Left lobe of liver (tissue), 2 donors: ENCODE measurements around the gene UBE2K. TPM values are rescaled to one million over a fixed set of nuclear protein-coding genes. Genes with fewer than 3 reads are reported as not detected.
"Not testable (repeated sequence)": the region's sequence is repeated elsewhere in the genome, so short reads cannot be mapped to it uniquely, and the experiment has no call there.

Experiments used
- ATAC-seq: fragments of 200-7000 bp; cut with Tn5 transposase; one replicate; pipeline ENCODE4 v1.9.1; 2020; ENCODE audit warnings: mild to moderate bottlenecking, moderate library complexity
- DNase-seq: peaks from one replicate; pipeline ENCODE4 v3.0.0-alpha.2; 2020; ENCODE audit warnings: low spot score
- total RNA-seq: library from RNA; stranded (reverse); gene quantifications from one replicate; pipeline ENCODE4 v1.2.1, GENCODE V29; 2021
- donor health status: DM: no; HTN: no; CAD: no; lungs with moderate emphysema.
- donor health status: DM: no; HTN: yes; CAD: no.

Gene UBE2K
- total RNA-seq, 1 donor from 2014 or later = 43.4 TPM

DNA sequence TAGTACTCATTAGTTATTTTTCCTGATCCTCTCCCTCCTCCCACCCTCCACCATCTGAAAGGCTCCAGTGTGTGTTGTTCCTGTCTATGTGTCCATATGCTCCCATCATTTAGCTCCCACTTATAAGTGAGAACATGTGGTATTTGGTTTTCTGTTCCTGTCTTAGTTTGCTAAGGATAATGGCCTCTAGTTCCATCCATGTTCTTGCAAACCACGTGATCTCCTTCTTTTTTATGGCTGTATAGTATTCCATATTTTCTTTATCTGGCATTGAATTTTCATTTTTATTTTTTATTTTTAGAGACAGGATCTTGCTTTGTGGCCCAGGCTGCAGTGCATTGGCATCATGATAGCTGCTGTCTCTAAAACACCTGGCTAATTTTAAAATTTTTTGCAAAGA lies 11.9 kb upstream of the UBE2K start:
- DNase-seq (no peak), ATAC-seq (no peak)

GRCh38 chr4:39687014-39687413 lies 10.9 kb upstream of the UBE2K start:
- no peak for DNase-seq
- ATAC-seq = peak; percentile 46

- ATAC-seq (no peak), DNase-seq (no peak)
Measured at GRCh38 chr4:39689970-39690369, 8.0 kb upstream of the UBE2K start.

GRCh38 chr4:39698424-39699009 lies 581 bp downstream of the UBE2K start:
- ATAC-seq = peak; percentile 45
- peak; percentile 66 for DNase-seq

DNA sequence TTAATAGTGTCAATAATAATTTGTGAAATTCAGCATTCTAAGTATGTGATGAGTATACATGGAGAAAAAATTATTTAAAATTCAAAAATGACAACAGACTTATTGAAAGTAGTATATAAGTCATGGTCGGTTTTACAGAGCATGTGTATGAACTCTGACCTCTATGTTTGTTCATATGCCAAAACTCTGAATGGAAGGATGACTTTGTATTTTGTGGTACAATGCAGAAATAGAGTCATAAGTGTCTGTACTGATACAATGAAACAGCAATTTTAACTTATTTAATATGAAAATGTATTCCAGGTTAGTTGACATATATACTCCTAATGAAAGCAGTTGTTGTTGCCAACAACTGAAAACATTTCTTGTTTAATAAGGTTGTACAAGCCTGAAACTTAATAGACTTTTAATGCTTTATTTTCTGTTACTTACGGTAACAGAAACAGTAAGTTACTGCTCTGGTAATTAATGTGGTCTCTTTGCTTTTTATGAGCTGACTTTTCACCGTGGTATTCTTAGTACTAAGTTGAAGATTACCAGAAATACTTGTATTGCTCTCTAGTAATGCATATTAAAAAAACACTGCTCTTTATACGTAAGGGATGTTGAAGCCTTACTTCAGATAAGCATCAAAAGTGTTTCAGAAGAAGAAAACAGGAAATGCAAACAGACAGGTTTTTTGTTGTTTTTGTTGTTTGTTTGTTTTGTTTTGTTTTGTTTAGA lies 1.9 kb downstream of the UBE2K start:
- ATAC-seq = no peak
- DNase-seq = no peak

- ATAC-seq (no peak), DNase-seq (no peak)
Measured at GRCh38 chr4:39700554-39700953, 2.6 kb downstream of the UBE2K start.

- DNase-seq (no peak), ATAC-seq (no peak)
Measured at GRCh38 chr4:39702716-39703115, 4.8 kb downstream of the UBE2K start.

- not testable (repeated sequence) for DNase-seq, ATAC-seq
Measured at GRCh38 chr4:39704789-39705188, 6.9 kb downstream of the UBE2K start.

- DNase-seq (peak; percentile 69), ATAC-seq (peak; percentile 92)
Measured at GRCh38 chr4:39706334-39706733, 8.4 kb downstream of the UBE2K start.

DNA sequence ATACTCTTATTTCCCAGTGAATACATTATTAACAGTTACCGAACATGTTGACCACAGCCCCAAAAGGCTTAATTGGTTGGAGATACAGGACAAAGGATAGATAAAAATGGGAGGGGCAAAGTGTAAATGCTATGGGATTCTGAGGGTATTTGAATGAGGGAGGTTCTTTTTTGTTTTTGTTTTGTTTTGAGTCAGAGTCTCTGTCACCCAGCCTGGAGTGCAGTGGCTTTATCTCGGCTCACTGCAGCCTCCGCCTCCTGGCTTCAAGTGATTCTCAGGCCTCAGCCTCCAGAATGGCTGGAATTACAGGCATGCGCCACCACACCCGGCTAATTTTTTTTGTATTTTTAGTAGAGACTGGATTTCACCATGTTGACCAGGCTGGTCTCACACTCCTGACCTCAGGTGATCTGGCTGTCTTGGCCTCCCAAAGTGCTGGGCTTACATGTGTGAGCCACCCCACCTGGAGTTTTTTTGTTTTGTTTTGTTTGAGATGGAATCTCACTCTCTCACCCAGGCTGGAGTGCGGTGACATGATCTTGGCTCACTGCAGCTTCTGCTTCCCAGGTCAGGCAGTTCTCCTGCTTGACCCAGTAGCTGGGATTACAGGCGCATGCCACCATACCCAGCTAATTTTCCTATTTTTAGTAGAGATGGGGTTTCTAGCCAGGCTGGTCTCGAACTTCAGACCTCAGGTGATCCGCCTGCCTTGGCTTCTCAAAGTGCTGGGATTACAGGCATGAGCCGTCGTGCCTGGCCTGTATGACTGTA lies 9.0 kb downstream of the UBE2K start:
- DNase-seq (peak; percentile 29), ATAC-seq (peak; percentile 23)

- ATAC-seq (no peak), DNase-seq (no peak)
Measured at GRCh38 chr4:39710098-39710896, 12.4 kb downstream of the UBE2K start.

DNA sequence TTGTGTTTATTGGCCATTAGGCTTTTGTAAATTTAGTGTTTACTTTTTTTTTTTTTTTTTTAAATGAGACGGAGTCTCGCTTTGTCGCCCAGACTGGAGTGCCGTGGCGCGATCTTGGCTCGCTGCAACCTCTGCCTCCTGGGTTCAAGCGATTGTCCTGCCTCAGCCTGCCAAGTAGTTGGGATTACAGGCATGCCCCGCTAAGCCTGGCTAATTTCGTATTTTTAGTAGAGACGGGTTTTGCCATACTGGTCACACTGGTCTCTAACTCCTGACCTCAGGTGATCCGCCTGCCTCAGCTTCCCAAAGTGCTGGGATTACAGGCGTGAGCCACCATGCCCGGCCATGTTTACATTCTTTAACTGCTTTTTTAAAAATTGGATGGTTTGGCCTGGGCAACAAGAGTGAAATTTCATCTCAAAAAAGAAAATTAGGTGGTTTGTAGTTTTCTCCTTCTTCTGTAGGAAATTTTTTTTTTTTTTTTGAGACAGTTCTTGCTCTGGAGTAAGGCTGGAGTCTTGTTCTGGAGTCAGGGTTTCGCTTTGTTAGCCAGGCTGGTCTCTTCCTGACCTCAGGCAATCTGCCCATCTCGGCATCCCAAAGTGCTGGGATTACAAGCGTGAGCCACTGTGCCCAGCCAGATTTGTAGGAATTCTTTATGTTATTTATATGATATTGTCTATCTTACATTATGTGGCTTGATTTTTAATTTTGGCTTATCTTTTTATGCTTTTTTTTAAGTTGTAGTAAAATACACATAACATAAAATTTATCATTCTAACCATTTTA lies 15.1 kb downstream of the UBE2K start:
- DNase-seq (peak; percentile 49), ATAC-seq (peak; percentile 86)

- ATAC-seq = peak; percentile 18
Measured at GRCh38 chr4:39713691-39714090, 15.8 kb downstream of the UBE2K start.

DNA sequence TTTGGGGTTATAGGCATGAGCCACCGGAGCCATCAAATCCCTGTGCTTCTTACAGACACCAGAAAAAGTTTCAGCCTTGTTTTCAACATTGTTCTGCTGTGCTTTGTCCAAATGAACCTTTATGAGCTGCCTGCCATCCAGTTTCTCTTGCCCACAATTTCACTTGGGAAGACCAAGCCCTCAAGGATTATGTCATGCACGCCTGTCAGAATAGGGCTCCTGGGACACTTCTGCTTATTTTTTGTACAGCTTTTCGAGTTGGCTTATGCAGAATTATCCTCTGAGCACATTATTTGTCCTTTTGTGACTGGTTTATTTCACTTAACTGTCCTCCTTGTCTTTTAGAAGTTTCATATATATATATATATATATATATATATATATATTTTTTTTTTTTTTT lies 16.2 kb downstream of the UBE2K start:
- ATAC-seq (no peak), DNase-seq (no peak)

More at GRCh38 chr4:39713691-39714090, 15.8 kb downstream of the UBE2K start:
- no peak for DNase-seq

GRCh38 chr4:39715788-39716187 lies 17.9 kb downstream of the UBE2K start:
- ATAC-seq (no peak), DNase-seq (no peak)

GRCh38 chr4:39716356-39716755 lies 18.4 kb downstream of the UBE2K start:
- ATAC-seq = no peak
- peak; percentile 22 for DNase-seq

DNA sequence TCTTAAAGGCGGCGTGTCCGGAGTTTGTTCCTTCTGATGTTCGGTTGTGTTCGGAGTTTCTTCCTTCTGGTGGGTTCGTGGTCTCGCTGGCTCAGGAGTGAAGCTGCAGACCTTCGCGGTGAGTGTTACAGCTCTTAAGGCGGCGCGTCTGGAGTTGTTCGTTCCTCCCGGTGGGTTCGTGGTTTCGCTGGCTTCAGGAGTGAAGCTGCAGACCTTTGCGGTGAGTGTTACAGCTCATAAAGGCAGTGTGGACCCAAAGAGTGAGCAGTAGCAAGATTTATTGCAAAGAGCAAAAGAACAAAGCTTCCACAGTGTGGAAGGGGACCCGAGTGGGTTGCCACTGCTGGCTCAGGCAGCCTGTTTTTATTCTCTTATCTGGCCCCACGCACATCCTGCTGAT lies 19.8 kb downstream of the UBE2K start:
- DNase-seq, ATAC-seq: not testable (repeated sequence)

DNA sequence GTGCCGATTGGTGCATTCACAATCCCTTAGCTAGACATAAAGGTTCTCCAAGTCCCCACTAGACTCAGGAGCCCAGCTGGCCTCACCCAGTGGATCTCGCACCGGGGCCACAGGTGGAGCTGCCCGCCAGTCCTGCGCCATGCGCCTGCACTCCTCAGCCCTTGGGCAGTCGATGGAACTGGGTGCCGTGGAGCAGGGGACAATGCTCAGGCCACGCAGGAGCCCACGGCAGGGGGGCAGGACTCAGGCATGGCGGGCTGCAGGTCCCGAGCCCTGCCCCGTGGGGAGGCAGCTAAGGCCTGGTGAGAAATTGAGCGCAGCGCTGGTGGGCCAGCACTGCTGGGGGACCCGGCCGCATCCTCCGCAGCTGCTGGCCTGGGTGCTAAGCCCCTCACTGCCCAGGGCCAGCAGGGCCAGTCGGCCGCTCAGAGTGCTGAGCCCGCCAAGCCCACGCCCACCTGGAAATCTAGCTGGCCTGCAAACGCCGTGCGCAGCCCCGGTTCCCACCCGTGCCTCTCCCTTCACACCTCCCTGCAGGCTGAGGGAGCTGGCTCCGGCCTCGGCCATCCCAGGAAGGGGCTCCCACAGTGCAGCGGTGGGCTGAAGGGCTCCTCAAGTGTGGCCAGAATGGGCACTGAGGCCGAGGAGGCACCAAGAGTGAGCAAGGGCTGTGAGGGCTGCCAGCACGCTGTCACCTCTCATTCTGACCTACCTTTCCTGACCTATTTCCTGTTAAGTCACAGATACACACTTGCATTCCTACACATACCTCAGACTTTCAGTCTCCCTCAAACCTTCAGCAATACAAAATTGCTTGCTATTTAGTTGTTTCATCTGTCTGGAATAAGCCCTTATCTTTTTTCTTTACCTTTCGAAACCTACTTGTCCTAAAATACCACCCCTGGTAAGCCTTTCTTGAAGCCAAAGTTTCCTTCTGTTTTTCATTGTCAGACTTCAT lies 20.7 kb downstream of the UBE2K start:
- ATAC-seq = peak; percentile 37
- DNase-seq = peak; percentile 41
